Endothelial cell of umbilical vein (primary cell): ENCODE data around the gene DNAJC22. TPM values are rescaled to one million over a fixed set of nuclear protein-coding genes. Genes with fewer than 3 reads are reported as not detected.

Experiments used
- BruUV-seq: library from RNA; stranded (reverse); fragments of 400-500 nt; replicated peaks from 2 replicates; lab custom pipeline; 2021; lab: Mats Ljungman, UMichigan
- CTCF ChIA-PET: fragments of 300-600, 350-600 bp; sonication (Branson Sonifier 250); formaldehyde crosslinking; loops from one replicate; lab custom pipeline; 2021; ENCODE audit warnings: antibody characterized with exemption, inconsistent platforms; lab: Charles Lee
- POLR2A ChIA-PET: fragments of 300-600, 350-600 bp; sonication (Branson Sonifier 250); formaldehyde crosslinking; loops from one replicate; lab custom pipeline; 2021; ENCODE audit warnings: antibody characterized with exemption, inconsistent platforms; lab: Charles Lee
- DNase-seq: peaks from one replicate; pipeline ENCODE4 v3.0.0-alpha.2; 2011; ENCODE audit warnings: low read depth, low spot score
- FAIRE-seq: peaks from 2 replicates; lab custom pipeline; 2011; peaks lifted over from hg19 to GRCh38; lab: Jason Lieb, UNC
- H2AFZ ChIP-seq: 2 replicates; pipeline ENCODE4 v1.6.0; 2012; ENCODE audit warnings: low read depth, low read length, control low read depth, inconsistent platforms
- H3K27ac ChIP-seq: 2 replicates; pipeline ENCODE4 v1.5.1; 2011; ENCODE audit warnings: low read depth, mild to moderate bottlenecking, control low read depth, low read length, moderate library complexity; ENCODE audit not compliant: insufficient read depth
- H3K27me3 ChIP-seq, 2 experiments: 2 replicates each; pipeline versions ENCODE4 v1.6.0 to v1.6.1; 2011; ENCODE audit warnings: low read length in 2 of 2, mixed read lengths in 1 of 2; ENCODE audit not compliant: control insufficient read depth in 2 of 2, insufficient read depth in 2 of 2
- H3K36me3 ChIP-seq, 2 experiments: 2 replicates in 1 of 2; 3 replicates in 1 of 2; pipeline ENCODE4 v1.5.1; 2011; ENCODE audit warnings: low read length in 2 of 2, mild to moderate bottlenecking in 1 of 2, moderate library complexity in 1 of 2; ENCODE audit not compliant: control insufficient read depth in 2 of 2, insufficient read depth in 2 of 2; ENCODE audit errors: extremely low read depth in 1 of 2
- H3K4me1 ChIP-seq: 3 replicates; pipeline ENCODE4 v1.5.1; 2011; ENCODE audit warnings: mild to moderate bottlenecking, low read length; ENCODE audit not compliant: control insufficient read depth, insufficient read depth; ENCODE audit errors: extremely low read depth
- H3K4me2 ChIP-seq: 2 replicates; pipeline ENCODE4 v1.6.1; 2011; ENCODE audit warnings: low read length, control low read depth, mixed read lengths; ENCODE audit not compliant: insufficient read depth
- H3K4me3 ChIP-seq, 3 experiments: fragments of 200-600 bp in 1 of 3; sonication (generic), shearing (Covaris generic) in 1 of 3; replicated peaks in 1 of 3; 2 replicates each; pipeline ENCODE4 v1.5.1; 2011 to 2016; ENCODE audit warnings: control low read depth in 3 of 3, low read length in 3 of 3, mild to moderate bottlenecking in 2 of 3, inconsistent platforms in 1 of 3, low read depth in 1 of 3, moderate library complexity in 1 of 3; ENCODE audit not compliant: insufficient read depth in 1 of 3
- H3K79me2 ChIP-seq: 2 replicates; pipeline ENCODE4 v1.6.0; 2012; ENCODE audit warnings: low read length, inconsistent platforms; ENCODE audit not compliant: control insufficient read depth, insufficient read depth
- H3K9ac ChIP-seq: replicated peaks from 2 replicates; pipeline ENCODE3; 2011; ENCODE audit warnings: low read length, control low read depth; ENCODE audit not compliant: insufficient read depth; ENCODE audit errors: extremely low read depth
- H3K9me1 ChIP-seq: replicated peaks from 3 replicates; pipeline ENCODE4 v1.6.0; 2011; ENCODE audit warnings: mild to moderate bottlenecking, low read length; ENCODE audit not compliant: control insufficient read depth, insufficient read depth; ENCODE audit errors: extremely low read depth
- H3K9me3 ChIP-seq: replicated peaks from 2 replicates; pipeline ENCODE4 v1.5.1; 2012; ENCODE audit warnings: low read length, inconsistent platforms; ENCODE audit not compliant: control insufficient read depth, insufficient read depth
- H4K20me1 ChIP-seq: replicated peaks from 2 replicates; pipeline ENCODE3; 2011; ENCODE audit warnings: mild to moderate bottlenecking, low read length; ENCODE audit not compliant: control insufficient read depth, insufficient read depth; ENCODE audit errors: extremely low read depth
- EZH2 ChIP-seq: IDR thresholded peaks from 2 replicates; pipeline ENCODE4 v1.6.1; 2012; ENCODE audit warnings: borderline replicate concordance, low read depth, mild to moderate bottlenecking, moderate library complexity, low read length, inconsistent platforms; ENCODE audit not compliant: severe bottlenecking
- FOS ChIP-seq: IDR thresholded peaks from 2 replicates; pipeline ENCODE4 v1.6.1; 2011; ENCODE audit warnings: mild to moderate bottlenecking, low read length, moderate library complexity, borderline replicate concordance; ENCODE audit not compliant: insufficient read depth
- GATA2 ChIP-seq: IDR thresholded peaks from 2 replicates; pipeline ENCODE4 v1.7.0; 2011; ENCODE audit warnings: low read depth, mild to moderate bottlenecking, moderate library complexity, mixed read lengths, low read length; ENCODE audit not compliant: insufficient read length, insufficient read depth
- JUN ChIP-seq: IDR thresholded peaks from 2 replicates; pipeline ENCODE4 v1.6.1; 2011; ENCODE audit warnings: borderline replicate concordance, low read depth; ENCODE audit not compliant: insufficient read length, insufficient read depth
- MYC ChIP-seq: IDR thresholded peaks from one replicate; pipeline ENCODE4 v1.6.1; 2011; ENCODE audit warnings: mild to moderate bottlenecking, low read depth, low read length
- POLR2A ChIP-seq: IDR thresholded peaks from 2 replicates; pipeline ENCODE4 v1.6.1; 2012; ENCODE audit warnings: low read depth, mild to moderate bottlenecking, control low read depth, low read length
- POLR2AphosphoS5 ChIP-seq: IDR thresholded peaks from 2 replicates; pipeline ENCODE4 v1.6.1; 2012; ENCODE audit warnings: low read depth, mild to moderate bottlenecking, control low read depth, low read length, moderate library complexity; ENCODE audit not compliant: insufficient read depth
- dilution Hi-C: fragments of 300-500 bp; cut with MboI; formaldehyde crosslinking; loops from one replicate; pipeline ENCODE4 v1.15.0; 2019; ENCODE audit warnings: low sequenced_read_pairs; ENCODE audit not compliant: extremely low pct_ligation_motif_present
- intact Hi-C: fragments of 100-400 bp; cut with micrococcal nuclease; formaldehyde crosslinking; loops from one replicate; pipeline ENCODE4 v1.10.0; 2022
- polyA plus RNA-seq, 4 experiments: library from polyadenylated mRNA; depleted of rRNA in 3 of 4; stranded (reverse) in 3 of 4; unstranded in 1 of 4; fragments of >200 nt; gene quantifications; 2 replicates each; pipeline versions ENCODE4 v1.2.1 to v1.2.3, GENCODE V29; 2011 to 2012; ENCODE audit warnings: missing spikeins in 1 of 4
- total RNA-seq: library from RNA; stranded (reverse); gene quantifications from 2 replicates; pipeline ENCODE4 v1.2.3, GENCODE V29; 2021
- TF ChIP-seq, protein P1 (sequence below): IDR thresholded peaks from 2 replicates; pipeline ENCODE4 v1.6.1; 2011; ENCODE audit not compliant: insufficient read depth, insufficient read length
- TF ChIP-seq, protein P2 (sequence below), 2 donors: IDR thresholded peaks; 1 replicate in 1 of 2; 2 replicates in 1 of 2; pipeline ENCODE4 v1.5.1; 2011; ENCODE audit warnings: low read length in 2 of 2, mild to moderate bottlenecking in 2 of 2, moderate library complexity in 2 of 2, control low read depth in 1 of 2, inconsistent platforms in 1 of 2, low read depth in 1 of 2; ENCODE audit not compliant: insufficient read depth in 1 of 2; ENCODE audit errors: extremely low read depth in 1 of 2

DNAJC22 gene
- total and polyA plus RNA-seq, 2 donors (not counting 3 experiments of a cell fraction or from before 2014, with no cell fraction given), result 1.3 to 1.4 TPM

GRCh38 chr12:49340095-49340870, 6.4 kb upstream of the DNAJC22 start:
- dilution Hi-C loops, result no loop called here

More at GRCh38 chr12:49340095-49340870, 6.4 kb upstream of the DNAJC22 start:
- TF ChIP-seq JUN (no peak), MYC (no peak), EZH2 (no peak), GATA2 (no peak), FOS (no peak), POLR2A (no peak), POLR2AphosphoS5 (no peak)
- TF ChIP-seq, protein P1, sequence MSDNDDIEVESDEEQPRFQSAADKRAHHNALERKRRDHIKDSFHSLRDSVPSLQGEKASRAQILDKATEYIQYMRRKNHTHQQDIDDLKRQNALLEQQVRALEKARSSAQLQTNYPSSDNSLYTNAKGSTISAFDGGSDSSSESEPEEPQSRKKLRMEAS, result no peak
- TF ChIP-seq, protein P2, sequence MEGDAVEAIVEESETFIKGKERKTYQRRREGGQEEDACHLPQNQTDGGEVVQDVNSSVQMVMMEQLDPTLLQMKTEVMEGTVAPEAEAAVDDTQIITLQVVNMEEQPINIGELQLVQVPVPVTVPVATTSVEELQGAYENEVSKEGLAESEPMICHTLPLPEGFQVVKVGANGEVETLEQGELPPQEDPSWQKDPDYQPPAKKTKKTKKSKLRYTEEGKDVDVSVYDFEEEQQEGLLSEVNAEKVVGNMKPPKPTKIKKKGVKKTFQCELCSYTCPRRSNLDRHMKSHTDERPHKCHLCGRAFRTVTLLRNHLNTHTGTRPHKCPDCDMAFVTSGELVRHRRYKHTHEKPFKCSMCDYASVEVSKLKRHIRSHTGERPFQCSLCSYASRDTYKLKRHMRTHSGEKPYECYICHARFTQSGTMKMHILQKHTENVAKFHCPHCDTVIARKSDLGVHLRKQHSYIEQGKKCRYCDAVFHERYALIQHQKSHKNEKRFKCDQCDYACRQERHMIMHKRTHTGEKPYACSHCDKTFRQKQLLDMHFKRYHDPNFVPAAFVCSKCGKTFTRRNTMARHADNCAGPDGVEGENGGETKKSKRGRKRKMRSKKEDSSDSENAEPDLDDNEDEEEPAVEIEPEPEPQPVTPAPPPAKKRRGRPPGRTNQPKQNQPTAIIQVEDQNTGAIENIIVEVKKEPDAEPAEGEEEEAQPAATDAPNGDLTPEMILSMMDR (IDR thresholded peaks at IDR 0.05; ENCODE audit: extremely low read depth in 1 of 2, insufficient read depth in 1 of 2, low read depth in 1 of 2, low read length in 2 of 2), result no peak
- no peaks in the 10 kb centered on the region for H3K36me3 ChIP-seq
- no peaks in the 10 kb centered on the region for H3K9me1 ChIP-seq
- H3K79me2 ChIP-seq, result no peaks in the 10 kb centered on the region
- H3K9me3 ChIP-seq, result no peaks in the 10 kb centered on the region
- FAIRE-seq, result no peak
- H3K27ac ChIP-seq, result no peak overlapping the region
- no peak for DNase-seq
- no peak overlapping the region for H3K4me3 ChIP-seq
- H2AFZ ChIP-seq, result no peak overlapping the region
- no peak overlapping the region for H3K9ac ChIP-seq
- BruUV-seq, result no TSS peak
- H3K27me3 ChIP-seq, result peaks cover 52 to 70% of the 10 kb centered on the region in 2 experiments
- H3K4me1 ChIP-seq, result peaks cover 12% of the 10 kb centered on the region
- intact Hi-C loops, result loop anchor here (10.0 kb wide), 1 partner anchor 405 kb away; the partner anchor contains the start of gene TMBIM6
- no peak overlapping the region for H3K4me2 ChIP-seq
- POLR2A ChIA-PET, result no interaction called here
- CTCF ChIA-PET, result interaction anchor here (0.9 to 2.9 kb wide), 2 partner anchors 8 to 17 kb away, joined by 5 to 105 read pairs; no protein-coding TSS in a partner anchor
- H4K20me1 ChIP-seq, result no peaks in the 10 kb centered on the region
